ENCODE results near the gene GARNL3.

GRCh38 chr9:127397646-127398274 lies 133.2 kb downstream of the GARNL3 start:
- TF ChIP-seq GMEB2 (CRISPR knock-in tag; IDR thresholded peaks at IDR 0.05; ENCODE audit: low read depth), result no peak
- no peak for TF ChIP-seq ZNF282 (IDR thresholded peaks at IDR 0.05; ENCODE audit: partially characterized antibody)
- TF ChIP-seq CTCF (CRISPR knock-in tag; IDR thresholded peaks at IDR 0.05), result peak; percentile 95
- TF ChIP-seq HCFC1 (IDR thresholded peaks at IDR 0.05; ENCODE audit: low read depth, low read length), result no peak
- TF ChIP-seq ZNF264 (CRISPR knock-in tag; IDR thresholded peaks at IDR 0.05), result no peak
- no peak for TF ChIP-seq ZNF274 (CRISPR knock-in tag; IDR thresholded peaks at IDR 0.05)
- TF ChIP-seq FIP1L1 (IDR thresholded peaks at IDR 0.05; ENCODE audit: borderline replicate concordance, insufficient read depth, low read depth, low read length), result no peak
- no peak for TF ChIP-seq TCF7L2 (IDR thresholded peaks at IDR 0.05; ENCODE audit: low read depth, low read length)
- TF ChIP-seq HNRNPH1 (optimal IDR thresholded peaks at IDR 0.05; ENCODE audit: low read depth, low read length), result no peak
